Measurements from ENCODE around the gene SHF.

DNA sequence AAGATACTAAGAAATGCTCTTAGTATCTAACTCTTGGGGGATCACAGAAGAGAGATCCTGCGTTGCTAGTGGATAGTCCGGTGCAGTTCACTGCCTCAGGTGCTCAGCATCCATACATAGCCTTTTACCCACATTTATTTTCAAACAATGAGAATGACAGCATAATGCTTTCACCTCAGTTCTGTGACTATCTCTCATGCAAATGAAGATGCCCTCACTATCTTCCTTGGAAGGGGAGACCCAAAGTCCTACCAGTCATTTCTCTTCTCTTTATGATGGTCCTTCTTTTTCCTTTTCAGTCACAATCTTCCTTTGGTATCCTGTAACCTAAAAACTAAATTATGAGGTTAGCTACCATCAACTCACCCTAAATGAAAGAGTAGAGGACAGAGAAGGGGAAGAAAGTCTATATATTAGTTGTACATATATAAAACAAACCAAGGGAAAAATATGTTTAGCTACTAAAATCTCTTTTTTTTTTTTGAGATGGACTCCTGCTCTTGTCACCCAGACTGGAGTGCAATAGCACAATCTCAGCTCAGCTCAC, 33.4 kb upstream of the SHF start:
- TF ChIP-seq, protein P1, sequence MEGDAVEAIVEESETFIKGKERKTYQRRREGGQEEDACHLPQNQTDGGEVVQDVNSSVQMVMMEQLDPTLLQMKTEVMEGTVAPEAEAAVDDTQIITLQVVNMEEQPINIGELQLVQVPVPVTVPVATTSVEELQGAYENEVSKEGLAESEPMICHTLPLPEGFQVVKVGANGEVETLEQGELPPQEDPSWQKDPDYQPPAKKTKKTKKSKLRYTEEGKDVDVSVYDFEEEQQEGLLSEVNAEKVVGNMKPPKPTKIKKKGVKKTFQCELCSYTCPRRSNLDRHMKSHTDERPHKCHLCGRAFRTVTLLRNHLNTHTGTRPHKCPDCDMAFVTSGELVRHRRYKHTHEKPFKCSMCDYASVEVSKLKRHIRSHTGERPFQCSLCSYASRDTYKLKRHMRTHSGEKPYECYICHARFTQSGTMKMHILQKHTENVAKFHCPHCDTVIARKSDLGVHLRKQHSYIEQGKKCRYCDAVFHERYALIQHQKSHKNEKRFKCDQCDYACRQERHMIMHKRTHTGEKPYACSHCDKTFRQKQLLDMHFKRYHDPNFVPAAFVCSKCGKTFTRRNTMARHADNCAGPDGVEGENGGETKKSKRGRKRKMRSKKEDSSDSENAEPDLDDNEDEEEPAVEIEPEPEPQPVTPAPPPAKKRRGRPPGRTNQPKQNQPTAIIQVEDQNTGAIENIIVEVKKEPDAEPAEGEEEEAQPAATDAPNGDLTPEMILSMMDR (IDR thresholded peaks at IDR 0.05; ENCODE audit: control extremely low read depth in 1 of 3, insufficient read depth in 1 of 3, low read depth in 1 of 3, low read length in 3 of 3), result no peak
- TF ChIP-seq TAF1 (IDR thresholded peaks at IDR 0.05; ENCODE audit: low read depth, low read length) (no peak), CHD1 (IDR thresholded peaks at IDR 0.05; ENCODE audit: low read depth, low read length) (no peak), BACH1 (IDR thresholded peaks at IDR 0.05; ENCODE audit: low read length) (no peak), NRF1 (IDR thresholded peaks at IDR 0.05; ENCODE audit: low read depth, low read length) (no peak)
